Hematopoietic multipotent progenitor cell treated with erythropoietin and hydrocortisone succinate and interleukin-3 and kit ligand, for 6 days (in vitro differentiated cells): ENCODE measurements around the gene GPRC5C.

Experiments
- DNase-seq: peaks from one replicate; pipeline ENCODE4 v3.0.0-alpha.2; 2015

The GPRC5C gene

GRCh38 chr17:74435775-74436359 lies 4.0 kb downstream of the GPRC5C start:
- DNase-seq = no peak

DNA sequence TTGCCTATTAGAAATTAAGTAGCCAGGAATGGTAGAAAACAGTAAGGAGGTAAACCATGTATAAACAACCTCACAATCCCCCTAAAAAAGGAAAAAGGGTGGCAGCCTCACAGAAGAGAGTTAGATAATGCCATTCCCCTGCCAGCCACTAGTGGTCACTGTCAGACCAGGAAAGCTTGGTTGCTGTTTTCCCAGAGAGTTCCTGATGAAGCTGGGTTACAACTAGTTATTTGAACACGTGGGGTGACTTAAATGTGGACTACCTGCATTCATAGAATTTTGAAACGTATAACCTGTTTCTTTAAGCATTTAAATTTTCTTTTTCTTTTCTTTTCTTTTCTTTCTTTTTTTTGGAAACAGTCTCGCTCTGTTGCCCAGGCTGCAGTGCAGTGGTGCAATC lies 5.8 kb downstream of the GPRC5C start:
- peak; percentile 42 for DNase-seq

DNA sequence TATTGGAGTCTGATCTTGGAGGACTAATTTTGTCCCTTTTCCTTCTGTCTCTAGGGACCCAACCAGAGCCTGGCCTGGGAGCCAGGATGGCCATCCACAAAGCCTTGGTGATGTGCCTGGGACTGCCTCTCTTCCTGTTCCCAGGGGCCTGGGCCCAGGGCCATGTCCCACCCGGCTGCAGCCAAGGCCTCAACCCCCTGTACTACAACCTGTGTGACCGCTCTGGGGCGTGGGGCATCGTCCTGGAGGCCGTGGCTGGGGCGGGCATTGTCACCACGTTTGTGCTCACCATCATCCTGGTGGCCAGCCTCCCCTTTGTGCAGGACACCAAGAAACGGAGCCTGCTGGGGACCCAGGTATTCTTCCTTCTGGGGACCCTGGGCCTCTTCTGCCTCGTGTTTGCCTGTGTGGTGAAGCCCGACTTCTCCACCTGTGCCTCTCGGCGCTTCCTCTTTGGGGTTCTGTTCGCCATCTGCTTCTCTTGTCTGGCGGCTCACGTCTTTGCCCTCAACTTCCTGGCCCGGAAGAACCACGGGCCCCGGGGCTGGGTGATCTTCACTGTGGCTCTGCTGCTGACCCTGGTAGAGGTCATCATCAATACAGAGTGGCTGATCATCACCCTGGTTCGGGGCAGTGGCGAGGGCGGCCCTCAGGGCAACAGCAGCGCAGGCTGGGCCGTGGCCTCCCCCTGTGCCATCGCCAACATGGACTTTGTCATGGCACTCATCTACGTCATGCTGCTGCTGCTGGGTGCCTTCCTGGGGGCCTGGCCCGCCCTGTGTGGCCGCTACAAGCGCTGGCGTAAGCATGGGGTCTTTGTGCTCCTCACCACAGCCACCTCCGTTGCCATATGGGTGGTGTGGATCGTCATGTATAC lies 8.0 kb downstream of the GPRC5C start:
- DNase-seq = no peak

GRCh38 chr17:74441537-74441936 lies 9.6 kb downstream of the GPRC5C start:
- DNase-seq = no peak

GRCh38 chr17:74442291-74442669 lies 10.4 kb downstream of the GPRC5C start:
- DNase-seq = no peak

DNA sequence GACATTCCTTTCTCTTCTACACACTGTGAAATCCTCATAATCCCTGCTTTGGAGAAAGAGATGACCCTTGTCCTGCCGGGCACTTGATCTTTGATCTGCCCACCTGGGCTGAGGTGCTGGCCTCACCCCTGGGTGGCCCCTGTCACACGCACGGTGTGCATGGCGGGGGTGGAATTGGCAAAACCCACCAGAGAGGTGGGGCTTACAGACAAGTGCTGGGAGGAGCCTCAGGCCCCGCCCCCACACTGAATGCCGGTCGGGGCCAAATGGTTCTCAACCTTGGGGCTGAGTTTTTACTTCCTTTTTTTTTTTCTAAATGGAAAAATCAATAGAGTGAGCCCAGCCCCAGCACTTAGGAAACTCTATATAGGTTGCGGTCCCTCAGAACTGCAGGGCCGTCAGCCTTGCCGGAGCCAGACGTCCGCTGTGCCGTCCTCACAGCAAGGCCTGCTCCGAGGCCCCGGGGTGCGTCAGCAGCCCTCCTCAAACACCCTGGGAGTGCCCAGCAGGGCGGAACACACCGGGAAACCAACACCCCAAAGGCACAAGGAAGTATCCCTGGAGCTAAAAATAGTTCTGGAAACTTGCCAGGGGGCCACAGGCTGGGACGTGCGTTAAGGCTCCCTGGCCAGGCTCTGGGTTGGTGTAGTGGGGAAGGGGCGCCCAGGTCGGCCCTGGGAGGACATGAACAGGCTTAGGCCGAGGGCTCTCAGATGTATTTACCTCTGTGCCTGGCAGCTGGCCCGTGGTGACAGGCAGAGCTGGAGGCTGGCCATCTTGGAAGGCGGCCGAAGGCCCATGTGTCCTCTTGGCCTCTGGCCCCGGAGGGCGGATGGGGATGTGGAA lies 11.0 kb downstream of the GPRC5C start:
- peak; percentile 72 for DNase-seq

GRCh38 chr17:74443516-74444296 lies 11.8 kb downstream of the GPRC5C start:
- no peak for DNase-seq

DNA sequence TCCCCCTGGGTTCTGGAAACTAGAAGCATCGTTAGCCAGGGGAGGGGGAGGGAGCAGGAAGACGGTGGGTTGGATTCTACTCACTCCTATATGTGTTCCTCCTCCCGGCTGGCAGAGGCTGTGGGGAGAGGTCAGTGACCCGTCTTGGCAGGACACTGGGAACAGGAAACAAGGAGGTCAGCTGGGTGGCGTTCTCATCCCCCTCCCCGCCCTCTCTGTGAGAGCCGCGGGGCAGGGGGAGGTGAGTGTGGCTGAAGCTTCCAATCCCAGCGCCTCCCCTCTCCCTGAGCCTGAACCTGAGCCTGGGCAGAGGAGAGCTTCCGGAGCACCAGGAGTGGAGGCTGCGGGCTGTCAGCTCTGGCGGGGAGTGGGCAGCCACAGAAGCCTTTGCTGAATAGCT lies 12.5 kb downstream of the GPRC5C start:
- no peak for DNase-seq

DNA sequence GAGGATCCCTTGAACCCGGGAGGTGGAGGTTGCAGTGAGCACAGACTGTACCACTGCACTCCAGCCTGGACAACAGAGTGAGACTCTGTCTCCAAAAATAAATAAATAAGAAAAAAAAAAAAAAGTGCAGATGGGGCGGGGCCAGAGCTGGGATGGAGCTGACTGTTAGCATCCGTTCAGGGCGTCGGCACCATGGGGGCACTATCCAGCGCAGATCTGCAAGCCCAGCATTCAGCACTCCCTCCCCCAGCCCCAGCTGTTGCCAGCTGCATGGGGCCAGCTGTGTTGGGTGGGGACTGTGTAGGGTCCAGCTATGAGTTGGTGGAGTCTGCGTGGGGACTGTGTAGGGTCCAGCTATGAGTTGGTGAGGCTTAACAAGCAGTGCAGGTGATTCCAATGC lies 13.3 kb downstream of the GPRC5C start:
- no peak for DNase-seq

GRCh38 chr17:74446551-74447500 lies 14.9 kb downstream of the GPRC5C start:
- peak; percentile 35 for DNase-seq

GRCh38 chr17:74447628-74448159 lies 15.8 kb downstream of the GPRC5C start:
- DNase-seq = no peak

GRCh38 chr17:74448756-74449155 lies 16.9 kb downstream of the GPRC5C start:
- no peak for DNase-seq

GRCh38 chr17:74449306-74449705 lies 17.4 kb downstream of the GPRC5C start:
- DNase-seq = no peak

DNA sequence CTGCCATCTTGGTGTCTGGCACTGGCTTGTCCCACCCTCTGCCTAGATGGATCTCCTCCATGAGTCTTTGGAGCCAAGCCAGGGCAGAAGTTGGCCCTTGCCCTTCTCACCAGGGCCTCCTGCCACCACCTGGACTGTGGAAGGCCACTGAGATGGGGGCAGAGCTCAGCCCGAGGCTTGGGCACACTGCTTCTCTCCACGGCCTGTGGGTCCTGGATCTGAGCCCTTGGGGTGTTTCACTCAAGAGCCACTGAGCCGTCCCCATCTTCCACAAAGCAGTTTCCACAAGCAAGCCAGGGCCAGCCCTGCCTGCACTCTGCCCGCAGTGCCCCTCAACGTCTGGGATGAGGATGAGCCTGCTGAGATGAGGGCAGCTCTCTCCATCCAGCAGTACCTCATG lies 17.9 kb downstream of the GPRC5C start:
- no peak for DNase-seq

DNA sequence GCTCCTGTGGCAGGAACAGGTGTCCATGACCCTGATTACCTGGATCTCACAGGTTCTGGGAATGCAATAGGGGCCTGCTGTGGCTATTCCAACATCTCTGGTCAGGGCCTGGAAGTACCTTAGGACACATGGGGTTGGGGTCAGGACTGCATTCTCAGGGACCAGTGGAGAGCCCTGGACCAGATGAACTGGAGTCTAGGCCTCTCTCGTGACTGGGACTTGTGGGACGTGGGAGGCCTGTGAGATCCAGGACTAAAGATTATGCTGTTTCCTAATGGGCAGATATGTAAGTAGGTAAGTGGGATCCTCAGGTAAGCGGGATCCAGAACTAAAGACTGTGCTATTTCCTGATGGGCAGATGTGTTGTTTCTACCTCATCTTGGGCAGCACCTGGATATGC lies 18.3 kb downstream of the GPRC5C start:
- no peak for DNase-seq

GRCh38 chr17:74450925-74451403 lies 19.1 kb downstream of the GPRC5C start:
- no peak for DNase-seq

DNA sequence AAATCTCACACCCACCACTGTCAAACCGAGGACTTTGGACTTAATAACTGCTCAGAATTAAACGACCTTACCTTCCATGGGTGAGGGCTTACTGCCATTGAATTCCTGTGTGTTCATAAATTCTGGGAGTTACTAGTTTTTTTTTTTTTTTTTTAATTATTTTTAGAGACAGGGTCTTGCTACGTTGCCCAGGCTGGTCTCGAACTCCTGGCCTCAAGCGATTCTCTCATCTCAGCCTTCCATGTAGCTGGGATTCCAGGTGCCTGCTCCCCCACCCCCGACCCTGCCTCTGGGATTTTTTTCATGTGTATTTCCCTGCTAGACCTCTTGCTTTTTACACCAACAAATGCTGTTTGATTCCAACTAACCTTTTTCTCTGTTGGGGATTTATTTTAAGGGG lies 19.7 kb downstream of the GPRC5C start:
- DNase-seq = no peak

DNA sequence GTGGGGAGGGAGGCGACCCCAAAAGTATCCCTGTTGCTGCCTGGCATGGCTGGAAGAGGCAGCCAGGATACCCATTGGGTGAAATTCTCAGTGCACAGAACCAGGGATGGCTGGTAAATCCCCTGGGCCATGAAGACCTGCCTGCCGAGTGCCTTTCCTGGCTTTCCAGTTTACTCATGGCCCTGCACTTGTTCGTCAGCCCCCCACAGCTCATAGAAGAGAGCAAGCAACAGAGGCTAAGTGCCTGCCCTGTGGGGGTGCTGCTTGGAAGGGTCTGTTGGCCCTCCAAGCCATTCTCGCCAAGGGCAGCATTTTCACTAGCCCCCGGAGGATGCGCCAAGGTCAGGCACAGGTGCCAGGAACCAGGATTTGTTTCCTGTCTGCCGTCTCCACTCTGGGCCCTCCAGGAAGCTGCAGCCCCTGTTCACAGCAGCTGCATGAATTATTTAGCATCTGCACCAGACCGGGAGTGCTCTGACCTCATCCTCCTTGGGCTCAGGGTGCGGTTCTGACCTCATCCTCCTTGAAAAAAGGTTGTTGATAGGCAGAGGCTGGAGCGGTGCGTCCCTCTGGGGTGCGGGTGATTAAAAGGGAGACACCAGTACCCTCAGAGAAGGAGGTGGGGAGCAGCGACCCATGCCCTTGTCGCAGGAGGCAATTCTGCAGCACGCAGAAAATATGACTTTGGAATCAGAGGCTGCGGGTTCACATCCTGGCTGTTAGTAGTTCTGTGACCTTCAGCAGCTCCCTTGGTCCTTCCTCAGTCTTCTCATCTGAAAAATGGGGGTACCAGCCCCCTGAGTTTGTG lies 20.3 kb downstream of the GPRC5C start:
- DNase-seq = no peak

GRCh38 chr17:74452841-74453661 lies 21.2 kb downstream of the GPRC5C start:
- DNase-seq = no peak
